Spinal cord (tissue), 10 donors: ENCODE results near the gene ZNF532. TPM values are rescaled to one million over a fixed set of nuclear protein-coding genes. Genes with fewer than 3 reads are reported as not detected.
A peak's percentile ranks its signal among the peaks of the same experiment; 100 is the strongest.

Experiments used
- DNase-seq, 6 donors: peaks; one replicate each; pipeline versions ENCODE4 v3.0.0 to v3.0.0-alpha.2; 2013 to 2015; ENCODE audit warnings: low spot score in 6 of 6, low read depth in 4 of 6
- H3K27ac ChIP-seq: one replicate; pipeline ENCODE4 v1.5.1; 2013; ENCODE audit warnings: low read depth, low read length, control low read depth
- H3K27me3 ChIP-seq: one replicate; pipeline ENCODE4 v1.6.1; 2013; ENCODE audit warnings: low read length; ENCODE audit not compliant: control insufficient read depth, insufficient read depth
- H3K36me3 ChIP-seq: one replicate; pipeline ENCODE4 v1.6.1; 2013; ENCODE audit warnings: low read length; ENCODE audit not compliant: control insufficient read depth, insufficient read depth
- H3K4me1 ChIP-seq: one replicate; pipeline ENCODE4 v1.6.1; 2013; ENCODE audit warnings: low read length; ENCODE audit not compliant: control insufficient read depth, insufficient read depth
- H3K4me3 ChIP-seq: one replicate; pipeline ENCODE4 v1.5.1; 2013; ENCODE audit warnings: low read depth, low read length, control low read depth
- H3K9me3 ChIP-seq: one replicate; pipeline ENCODE4 v1.6.1; 2013; ENCODE audit warnings: low read length; ENCODE audit not compliant: control insufficient read depth, insufficient read depth
- WGBS: methylation state at CpG from one replicate; pipeline ENCODE4 v1.1.5; 2013; ENCODE audit warnings: missing lambda C conversion rate; ENCODE audit not compliant: insufficient coverage; 5-methylcytosine and 5-hydroxymethylcytosine counted together
- polyA plus RNA-seq, 2 donors: library from polyadenylated mRNA; unstranded; fragments of 120-200 nt; gene quantifications; one replicate each; pipeline ENCODE4 v1.2.1, GENCODE V29; 2013; ENCODE audit not compliant: insufficient read length in 2 of 2
- total RNA-seq, 2 donors: library from RNA; depleted of rRNA in 1 of 2; stranded (reverse); fragments of 120-200 nt in 1 of 2; fragments of >200 nt in 1 of 2; gene quantifications; one replicate each; pipeline versions ENCODE4 v1.2.3 to v1.2.4, GENCODE V29; 2013 to 2014
- donor health status: healthy.

Gene ZNF532
- total and polyA plus RNA-seq, 4 donors, result 106 to 147 (median 122) TPM

DNA sequence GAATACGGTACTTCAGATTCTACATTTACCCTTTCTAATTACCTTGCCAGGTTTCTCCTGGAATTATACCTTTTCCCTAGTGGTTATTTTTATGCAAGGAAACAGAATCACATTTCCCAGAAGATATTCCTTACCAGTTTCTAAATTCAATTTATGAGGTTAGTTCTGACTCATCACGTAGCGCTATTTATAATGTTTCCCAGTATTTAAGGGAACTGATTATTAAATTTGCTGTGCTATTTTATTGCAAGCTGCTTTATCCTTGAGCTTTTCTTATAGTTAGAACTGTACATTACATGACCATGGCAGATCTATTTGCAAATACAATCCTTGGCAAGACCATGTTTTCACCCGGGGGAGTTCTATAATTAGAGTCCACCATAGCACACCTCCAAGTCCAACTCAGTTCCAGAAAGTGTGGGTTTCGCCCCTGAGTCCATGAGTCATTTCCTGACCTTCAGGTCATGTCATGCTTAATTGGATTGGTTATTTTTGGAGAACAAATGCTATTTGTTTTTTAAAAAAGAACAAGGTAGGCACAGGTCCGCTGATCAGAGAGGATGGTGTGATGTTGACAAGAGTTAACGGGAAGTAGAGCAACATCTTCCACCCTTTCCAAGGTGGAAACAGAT lies 126.6 kb downstream of the ZNF532 start:
- Histone ChIP-seq H3K4me3 (no peak overlapping the region), H3K4me1 (peaks cover 4% of the 10 kb centered on the region), H3K36me3 (no peaks in the 10 kb centered on the region), H3K27ac (no peak overlapping the region), H3K9me3 (no peaks in the 10 kb centered on the region), H3K27me3 (no peaks in the 10 kb centered on the region)
- no peak for DNase-seq
- 100% methylated on average over 3 of the region's 7 CpGs for WGBS

DNA sequence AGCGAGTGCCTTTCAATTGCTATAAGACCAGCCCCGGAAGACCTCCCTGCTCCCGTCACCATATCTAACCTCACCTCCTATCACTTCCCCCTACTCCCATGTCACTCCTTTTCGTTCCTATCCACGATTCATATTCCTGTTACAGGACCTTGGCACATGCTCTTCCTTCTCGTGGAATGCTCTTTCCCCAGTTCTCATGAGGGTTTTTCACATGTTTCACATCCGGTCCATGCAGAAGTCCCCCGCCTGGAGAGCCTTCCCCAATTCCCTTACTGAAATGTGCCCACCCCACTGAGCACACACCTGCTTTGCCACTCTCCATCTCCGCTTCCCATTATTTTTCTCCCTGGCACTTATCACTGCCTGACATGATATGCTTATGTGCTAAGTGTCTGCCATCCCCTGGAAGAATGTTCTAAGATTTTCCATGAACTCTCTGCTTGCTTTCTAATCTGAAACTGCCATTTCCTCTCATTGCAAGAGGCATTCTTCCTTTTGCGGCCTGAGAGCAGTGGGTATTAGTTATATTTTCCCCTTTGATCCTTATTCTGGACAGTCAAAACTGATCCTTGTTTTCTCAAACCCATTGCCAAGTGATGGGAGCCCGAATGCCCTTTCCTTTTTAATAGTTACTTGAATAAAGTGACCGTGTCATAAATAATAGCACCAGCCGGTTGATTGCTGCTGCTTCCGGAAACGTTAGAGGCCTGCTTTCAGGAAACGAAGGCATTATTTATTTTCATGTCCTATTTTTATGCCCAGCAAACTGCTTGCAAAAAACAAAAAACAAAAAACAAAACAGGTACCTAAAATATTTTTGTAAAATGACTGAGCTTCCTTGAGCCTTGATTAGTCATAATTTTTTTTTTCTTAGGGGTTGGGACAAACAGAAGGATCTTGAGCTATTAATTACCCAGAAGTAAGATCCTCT lies 127.9 kb downstream of the ZNF532 start:
- 88% methylated on average over 9 of the region's 16 CpGs for WGBS
- no peak overlapping the region for H3K4me3 ChIP-seq
- no peak for DNase-seq

DNA sequence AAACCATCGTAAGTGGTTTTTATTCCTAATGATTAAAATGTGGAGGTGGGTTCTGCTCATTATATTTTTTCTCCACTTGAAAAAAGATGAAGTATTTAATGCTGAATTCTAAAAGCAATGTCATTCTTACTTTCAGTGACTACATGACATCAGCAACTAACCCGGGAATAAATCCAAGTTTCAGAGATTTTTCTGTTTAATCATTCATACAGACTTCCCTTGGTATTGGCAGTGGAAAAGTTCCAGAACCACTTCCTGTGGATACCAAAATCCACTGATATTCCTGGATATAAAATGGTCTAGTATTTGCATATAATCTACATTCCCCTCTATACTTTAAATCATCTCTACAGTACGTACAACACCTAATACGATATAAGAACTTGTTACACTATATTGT lies 128.6 kb downstream of the ZNF532 start:
- H3K4me1 ChIP-seq, result peaks cover 6% of the 10 kb centered on the region
- H3K4me3 ChIP-seq, result no peak overlapping the region
- H3K27me3 ChIP-seq, result no peaks in the 10 kb centered on the region
- H3K27ac ChIP-seq, result peak overlapping the region; percentile 61
- no peaks in the 10 kb centered on the region for H3K9me3 ChIP-seq
- peak in 1 of 6 donors; percentile 55 for DNase-seq
- no peaks in the 10 kb centered on the region for H3K36me3 ChIP-seq
- WGBS, result no CpG with 5 or more reads among the region's 4 CpGs

More for the DNA sequence above, 127.9 kb downstream of the ZNF532 start:
- peak overlapping the region; percentile 61 for H3K27ac ChIP-seq
- H3K4me1 ChIP-seq, result peaks cover 6% of the 10 kb centered on the region
- no peaks in the 10 kb centered on the region for H3K27me3 ChIP-seq
- no peaks in the 10 kb centered on the region for H3K9me3 ChIP-seq
- no peaks in the 10 kb centered on the region for H3K36me3 ChIP-seq

DNA sequence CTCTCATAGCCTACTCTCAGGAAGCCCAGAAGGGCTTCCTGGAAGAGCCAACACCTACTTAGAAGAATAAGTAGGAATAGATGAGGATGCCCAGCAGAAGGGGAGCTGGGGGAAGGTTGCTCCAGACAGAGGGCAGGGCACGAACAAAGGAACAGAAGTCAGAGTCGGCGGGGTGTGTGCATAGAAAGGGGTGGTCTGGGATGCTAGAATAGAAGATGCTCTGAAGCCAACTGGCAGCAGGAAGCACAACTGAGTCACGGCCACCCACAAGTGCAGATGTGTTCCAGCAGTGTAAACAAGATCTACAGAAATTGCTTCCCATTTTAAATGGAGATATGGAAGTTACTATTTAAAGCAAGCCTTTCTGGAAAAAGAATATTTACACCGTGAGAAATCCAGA lies 131.0 kb downstream of the ZNF532 start:
- Histone ChIP-seq H3K9me3 (no peaks in the 10 kb centered on the region), H3K27me3 (no peaks in the 10 kb centered on the region), H3K36me3 (no peaks in the 10 kb centered on the region), H3K4me3 (no peak overlapping the region), H3K4me1 (peaks cover 11% of the 10 kb centered on the region), H3K27ac (no peak overlapping the region)
- DNase-seq, result no peak
- WGBS, result 83% methylated on average over 4 of the region's 5 CpGs

DNA sequence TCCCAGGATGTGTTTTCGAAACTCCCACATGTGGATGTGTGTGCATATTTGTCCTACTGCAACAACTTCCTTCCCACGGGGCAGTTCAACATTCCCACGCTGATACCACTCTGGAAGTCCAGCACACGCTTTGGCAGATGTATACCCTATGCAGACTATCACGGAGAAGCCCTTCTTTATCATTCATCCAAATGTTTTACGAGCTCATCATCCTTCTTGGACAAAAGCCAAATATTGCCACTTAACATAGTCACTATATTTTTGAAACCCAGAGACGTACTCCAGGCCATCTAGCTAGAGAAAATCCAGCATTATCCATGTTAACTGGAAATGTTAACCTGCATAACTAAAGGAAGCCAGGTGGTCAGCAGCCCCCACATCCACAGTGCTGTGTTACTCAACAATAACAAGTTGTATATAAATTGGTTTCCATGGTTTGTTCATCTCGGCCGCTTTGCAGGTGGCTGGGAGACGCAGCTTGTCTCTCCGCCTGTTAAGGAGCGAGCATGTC lies 131.5 kb downstream of the ZNF532 start:
- Histone ChIP-seq H3K4me1 (peaks cover 11% of the 10 kb centered on the region), H3K4me3 (no peak overlapping the region), H3K36me3 (no peaks in the 10 kb centered on the region), H3K27me3 (no peaks in the 10 kb centered on the region), H3K9me3 (no peaks in the 10 kb centered on the region), H3K27ac (no peak overlapping the region)
- WGBS, result 31% methylated on average over 6 of the region's 12 CpGs
- DNase-seq, result peak in 2 of 6 donors; percentile 49 to 58

DNA sequence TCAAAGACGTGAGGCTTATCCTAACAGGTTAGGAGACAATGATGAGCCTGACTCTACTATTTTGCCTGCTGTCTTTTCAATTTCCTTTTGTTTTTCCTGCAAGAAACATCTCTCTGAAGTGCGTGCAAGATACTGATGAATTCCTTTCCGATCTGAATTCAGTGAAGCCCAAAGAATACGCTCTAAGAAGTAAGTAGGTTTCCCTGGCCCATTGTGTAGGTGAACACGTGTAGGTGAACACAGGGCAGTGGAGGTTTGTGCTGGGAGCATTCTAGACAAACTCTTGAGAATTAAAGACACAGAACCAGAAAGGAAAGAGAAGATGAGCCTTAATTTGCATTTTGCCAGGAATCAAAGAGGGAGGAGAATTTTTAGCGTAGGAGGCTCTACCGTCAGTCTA lies 132.0 kb downstream of the ZNF532 start:
- H3K27ac ChIP-seq, result no peak overlapping the region
- peak in 1 of 6 donors; percentile 54 for DNase-seq
- 41% methylated on average over 7 of the region's 7 CpGs for WGBS
- peaks cover 11% of the 10 kb centered on the region for H3K4me1 ChIP-seq
- no peaks in the 10 kb centered on the region for H3K27me3 ChIP-seq
- H3K36me3 ChIP-seq, result no peaks in the 10 kb centered on the region
- no peak overlapping the region for H3K4me3 ChIP-seq
- H3K9me3 ChIP-seq, result no peaks in the 10 kb centered on the region

DNA sequence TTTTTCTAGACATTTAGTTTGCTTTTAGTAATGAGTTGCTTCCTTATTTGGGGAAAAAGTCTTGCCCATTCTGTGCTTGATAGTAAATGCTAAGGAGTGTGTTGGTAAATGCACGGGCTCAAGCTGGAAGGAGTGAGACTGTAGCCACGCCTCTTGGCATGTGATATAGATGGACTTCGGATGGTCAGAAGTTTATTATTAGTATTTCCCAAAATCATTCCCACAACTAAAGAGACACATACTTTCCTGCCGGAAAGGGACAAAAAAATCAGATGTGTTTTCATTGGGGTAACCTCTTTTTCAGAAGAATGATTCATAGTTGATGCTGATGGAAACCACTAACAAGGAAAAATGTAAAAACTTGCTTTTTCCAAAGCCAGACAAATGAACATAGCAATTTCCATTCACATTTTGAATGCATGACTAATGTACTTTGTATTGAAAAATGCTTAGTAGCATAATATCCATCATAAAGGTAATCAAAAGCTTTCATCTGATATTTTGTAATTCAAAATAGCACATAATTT lies 133.2 kb downstream of the ZNF532 start:
- Histone ChIP-seq H3K4me1 (peaks cover 11% of the 10 kb centered on the region), H3K4me3 (no peak overlapping the region), H3K9me3 (no peaks in the 10 kb centered on the region), H3K27me3 (no peaks in the 10 kb centered on the region), H3K27ac (no peak overlapping the region), H3K36me3 (no peaks in the 10 kb centered on the region)
- WGBS, result no CpG with 5 or more reads among the region's 4 CpGs
- peak in 1 of 6 donors; percentile 36 for DNase-seq

DNA sequence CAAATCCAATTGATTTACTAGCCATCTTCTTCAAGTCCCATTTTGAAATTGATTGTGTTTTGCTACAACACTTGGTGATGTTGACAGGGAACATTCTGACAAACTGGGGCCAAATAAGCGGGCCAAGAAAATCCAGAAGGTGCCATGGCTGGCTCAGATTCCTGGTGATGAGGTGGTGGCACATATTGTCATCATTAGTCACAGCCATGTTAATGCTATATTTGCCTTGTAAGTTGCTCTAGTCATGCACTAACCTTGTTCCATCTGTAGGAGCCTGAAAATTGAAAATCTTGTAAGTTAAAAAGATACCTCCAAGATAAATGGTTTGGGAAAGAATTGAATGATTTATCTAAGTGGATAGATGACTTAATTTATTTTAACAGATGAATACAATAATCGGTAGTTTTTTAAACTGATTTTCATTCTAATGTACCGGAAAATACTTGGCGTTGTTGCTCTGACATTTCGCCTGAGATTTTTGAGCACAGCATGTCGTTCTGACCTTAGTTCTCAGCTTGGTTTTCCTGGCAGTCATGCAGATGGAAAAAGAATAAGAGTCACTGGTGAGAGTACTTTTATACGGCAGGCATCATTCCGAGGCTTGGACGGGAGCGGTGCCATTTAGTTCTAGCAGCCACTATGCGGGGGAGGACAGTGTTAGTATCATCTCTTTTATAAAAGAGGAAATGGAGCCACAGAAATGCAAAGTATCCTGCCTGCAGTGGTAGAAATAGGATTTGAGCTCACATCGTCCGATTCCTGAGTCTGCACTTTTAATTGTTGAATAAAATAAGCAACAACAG lies 133.9 kb downstream of the ZNF532 start:
- peak overlapping the region; percentile 59 for H3K27ac ChIP-seq
- WGBS, result 46% methylated on average over 11 of the region's 13 CpGs
- H3K4me3 ChIP-seq, result no peak overlapping the region

DNA sequence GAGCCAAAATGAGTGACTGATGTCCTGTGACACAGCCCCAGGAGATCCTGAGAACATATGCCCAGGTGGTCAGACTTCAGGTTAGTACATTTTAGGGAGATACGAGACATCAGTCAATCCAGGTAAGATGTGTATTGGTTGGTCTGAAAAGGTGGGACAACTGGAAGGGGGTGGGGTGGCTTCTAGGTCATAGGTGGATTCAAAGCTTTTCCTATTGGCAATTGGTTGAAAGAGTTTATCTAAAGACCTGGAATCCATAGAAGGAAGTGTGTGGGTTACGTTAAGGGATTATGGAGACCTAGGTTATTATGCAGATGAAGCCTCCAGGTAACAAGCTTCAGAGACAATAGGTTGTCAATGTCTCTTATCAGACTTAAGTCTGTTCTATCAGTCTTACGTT lies 136.5 kb downstream of the ZNF532 start:
- H3K4me3 ChIP-seq, result no peak overlapping the region
- no peaks in the 10 kb centered on the region for H3K27me3 ChIP-seq
- WGBS, result 100% methylated on average over 2 of the region's 3 CpGs
- no peaks in the 10 kb centered on the region for H3K36me3 ChIP-seq
- no peak for DNase-seq
- no peaks in the 10 kb centered on the region for H3K9me3 ChIP-seq
- no peak overlapping the region for H3K27ac ChIP-seq
- H3K4me1 ChIP-seq, result peaks cover 21% of the 10 kb centered on the region

More for the DNA sequence above, 133.9 kb downstream of the ZNF532 start:
- no peaks in the 10 kb centered on the region for H3K36me3 ChIP-seq
- DNase-seq, result peak in 3 of 6 donors; percentile 25 to 90 (median 44)
- H3K4me1 ChIP-seq, result peaks cover 11% of the 10 kb centered on the region
- no peaks in the 10 kb centered on the region for H3K27me3 ChIP-seq
- H3K9me3 ChIP-seq, result no peaks in the 10 kb centered on the region
